Measurements from ENCODE around the gene UST. TPM values are rescaled to one million over a fixed set of nuclear protein-coding genes. Genes with fewer than 3 reads are reported as not detected.

Gene UST
- total RNA-seq, 1 experiment from 2014 or later = 32.1 TPM

GRCh38 chr6:148934961-148935360 lies 188.1 kb downstream of the UST start:
- Mint-ChIP-seq H3K4me1 (peaks cover 32% of the 10 kb centered on the region), H3K36me3 (no peaks in the 10 kb centered on the region), H3K27me3 (ENCODE audit: low read depth) (no peaks in the 10 kb centered on the region), H3K9me3 (no peaks in the 10 kb centered on the region), H3K4me3 (no peak overlapping the region), H3K27ac (no peak overlapping the region)
- CTCF ChIA-PET = interaction anchor here (1.1 to 1.4 kb wide), 2 partner anchors 37 to 356 kb away, joined by 3 to 4 read pairs; no protein-coding TSS in a partner anchor
- POLR2A ChIA-PET = interaction anchor here (0.6 kb wide), 1 partner anchor 162 kb away, joined by 3 read pairs; no protein-coding TSS in a partner anchor
- ATAC-seq = no peak
- no peak for TF ChIP-seq ZNF532 (CRISPR knock-in tag; IDR thresholded peaks at IDR 0.05; ENCODE audit: borderline replicate concordance)
- TF ChIP-seq PRDM15 (CRISPR knock-in tag; IDR thresholded peaks at IDR 0.05) = no peak
- TF ChIP-seq E2F5 (CRISPR knock-in tag; IDR thresholded peaks at IDR 0.05) = no peak
- TF ChIP-seq RELA (CRISPR knock-in tag; IDR thresholded peaks at IDR 0.05; ENCODE audit: borderline replicate concordance) = no peak
- TF ChIP-seq ZNF121 (CRISPR knock-in tag; IDR thresholded peaks at IDR 0.05) = no peak
- TF ChIP-seq ZNF317 (CRISPR knock-in tag; IDR thresholded peaks at IDR 0.05; ENCODE audit: borderline replicate concordance, low read depth) = no peak
- TF ChIP-seq STAT6 (CRISPR knock-in tag; conservative IDR thresholded peaks at IDR 0.05; ENCODE audit: low read depth) = no peak
- no peak for TF ChIP-seq NFYB (CRISPR knock-in tag; conservative IDR thresholded peaks at IDR 0.05; ENCODE audit: low read depth)
- no peak for TF ChIP-seq ZNF232 (CRISPR knock-in tag; IDR thresholded peaks at IDR 0.05)
- TF ChIP-seq IRF1 (CRISPR knock-in tag; IDR thresholded peaks at IDR 0.05) = no peak
- TF ChIP-seq ZNF425 (CRISPR knock-in tag; conservative IDR thresholded peaks at IDR 0.05) = no peak
- TF ChIP-seq RORB (CRISPR knock-in tag; IDR thresholded peaks at IDR 0.05) = no peak
- TF ChIP-seq ESRRA (CRISPR knock-in tag; IDR thresholded peaks at IDR 0.05; ENCODE audit: borderline replicate concordance) = no peak
- TF ChIP-seq ZNF423 (CRISPR knock-in tag; IDR thresholded peaks at IDR 0.05) = no peak
- no peak for TF ChIP-seq HMGA2 (CRISPR knock-in tag; IDR thresholded peaks at IDR 0.05)
- TF ChIP-seq NFE2L1 (CRISPR knock-in tag; IDR thresholded peaks at IDR 0.05) = no peak
- no peak for TF ChIP-seq CREB1 (CRISPR knock-in tag; IDR thresholded peaks at IDR 0.05)
- TF ChIP-seq ZNF281 (CRISPR knock-in tag; IDR thresholded peaks at IDR 0.05) = no peak
- no peak for DNase-seq (ENCODE audit: low spot score)

All from WTC11 (cell line).